HepG2 (cell line): ENCODE data around the gene RASGRP1. TPM values are rescaled to one million over a fixed set of nuclear protein-coding genes. Genes with fewer than 3 reads are reported as not detected.

Source experiments
- ATAC-seq: fragments of 200-7000 bp; cut with Tn5 transposase; 3 replicates; pipeline ENCODE4 v1.9.1; 2020; ENCODE audit warnings: mild to moderate bottlenecking, moderate library complexity
- BruUV-seq: library from RNA; stranded (reverse); fragments of 400-500 nt; replicated peaks from 2 replicates; lab custom pipeline; 2021; lab: Mats Ljungman, UMichigan
- CTCF ChIA-PET: fragments of 300-600 bp; formaldehyde crosslinking; extraction: SDS; loops from one replicate; lab custom pipeline; 2021; ENCODE audit warnings: low total read pairs, inconsistent platforms, low intra/inter-chr PET ratio; lab: Yijun Ruan, JAX
- POLR2A ChIA-PET: fragments of 350-600 bp; sonication (Branson Sonifier 250); formaldehyde crosslinking; loops from one replicate; lab custom pipeline; 2020; ENCODE audit warnings: antibody characterized with exemption, inconsistent platforms; lab: Yijun Ruan, JAX
- DNase-seq: peaks from one replicate; pipeline ENCODE4 v3.0.0-alpha.2; 2015; ENCODE audit warnings: low spot score
- FAIRE-seq: peaks from 3 replicates; lab custom pipeline; 2011; peaks lifted over from hg19 to GRCh38; lab: Jason Lieb, UNC
- H2AFZ ChIP-seq: one replicate; pipeline ENCODE4 v1.6.1; 2011; ENCODE audit warnings: low read length, inconsistent platforms
- H3K27ac ChIP-seq: fragments of 300-600 bp; 3 replicates; pipeline ENCODE4 v1.8.0; 2011; ENCODE audit warnings: mixed run types, mild to moderate bottlenecking, mixed read lengths, low read length, inconsistent platforms; ENCODE audit not compliant: insufficient read depth; ENCODE audit errors: extremely low read length
- H3K27me3 ChIP-seq, 2 experiments: fragments of 200-600 bp in 1 of 2; 2 replicates in 1 of 2; 3 replicates in 1 of 2; pipeline versions ENCODE4 v1.6.0 to v1.8.0; 2011; ENCODE audit warnings: low read length in 2 of 2, mild to moderate bottlenecking in 2 of 2, moderate library complexity in 2 of 2, inconsistent platforms in 1 of 2; ENCODE audit not compliant: insufficient read depth in 2 of 2, control insufficient read depth in 1 of 2
- H3K36me3 ChIP-seq, 2 experiments: fragments of 200-600 bp in 1 of 2; replicated peaks in 1 of 2; 2 replicates in 1 of 2; 3 replicates in 1 of 2; pipeline versions ENCODE4 v1.5.1 to v1.8.0; 2011; ENCODE audit warnings: low read length in 2 of 2, inconsistent platforms in 1 of 2; ENCODE audit not compliant: insufficient read depth in 2 of 2, control insufficient read depth in 1 of 2
- H3K4me1 ChIP-seq: 2 replicates; pipeline ENCODE4 v1.5.1; 2012; ENCODE audit warnings: low read length, inconsistent platforms; ENCODE audit not compliant: insufficient read depth
- H3K4me2 ChIP-seq: 2 replicates; pipeline ENCODE4 v1.6.0; 2011; ENCODE audit warnings: low read depth, low read length, inconsistent platforms
- H3K4me3 ChIP-seq, 3 experiments: fragments of 200-600 bp in 1 of 3; sonication (generic), shearing (Covaris generic) in 1 of 3; replicated peaks in 1 of 3; 2 replicates each; pipeline ENCODE4 v1.5.1; 2011 to 2016; ENCODE audit warnings: low read length in 3 of 3, inconsistent platforms in 2 of 3, low read depth in 2 of 3, mild to moderate bottlenecking in 2 of 3, control low read depth in 1 of 3, mixed read lengths in 1 of 3; ENCODE audit not compliant: insufficient read depth in 1 of 3
- H3K79me2 ChIP-seq: one replicate; pipeline ENCODE4 v1.6.1; 2011; ENCODE audit warnings: low read length, inconsistent platforms; ENCODE audit not compliant: insufficient read depth
- H3K9ac ChIP-seq: 2 replicates; pipeline ENCODE4 v1.6.0; 2011; ENCODE audit warnings: mild to moderate bottlenecking, low read depth, low read length, inconsistent platforms; ENCODE audit not compliant: insufficient read depth
- H3K9me3 ChIP-seq: 2 replicates; pipeline ENCODE4 v1.5.1; 2012; ENCODE audit warnings: mild to moderate bottlenecking, low read length
- H4K20me1 ChIP-seq: 2 replicates; pipeline ENCODE4 v1.6.0; 2011; ENCODE audit warnings: inconsistent platforms, mild to moderate bottlenecking, low read length, moderate library complexity; ENCODE audit not compliant: insufficient read depth
- CSRNP1 ChIP-seq: sonication (generic); formaldehyde crosslinking; IDR thresholded peaks from 2 replicates; pipeline ENCODE4 v1.8.1; 2023; ENCODE audit warnings: mild to moderate bottlenecking, missing genetic modification reagents
- MTERF4 ChIP-seq: sonication (generic); formaldehyde crosslinking; IDR thresholded peaks from 2 replicates; pipeline ENCODE4 v1.8.0; 2023; ENCODE audit warnings: mild to moderate bottlenecking, missing genetic modification reagents
- SMAD1 ChIP-seq: sonication (generic); formaldehyde crosslinking; IDR thresholded peaks from 2 replicates; pipeline ENCODE4 v1.4.0; 2020; ENCODE audit warnings: missing genetic modification reagents, low read depth, mild to moderate bottlenecking, borderline replicate concordance
- ZNF180 ChIP-seq: sonication (generic); formaldehyde crosslinking; IDR thresholded peaks from 2 replicates; pipeline ENCODE4 v1.4.0; 2020; ENCODE audit warnings: low read depth, missing genetic modification reagents, borderline replicate concordance
- ZNF232 ChIP-seq: sonication (generic); formaldehyde crosslinking; IDR thresholded peaks from 2 replicates; pipeline ENCODE4 v1.4.0; 2020; ENCODE audit warnings: missing genetic modification reagents, borderline replicate concordance
- ZNF629 ChIP-seq: sonication (generic); formaldehyde crosslinking; conservative IDR thresholded peaks from 2 replicates; pipeline ENCODE4 v1.5.0; 2020; ENCODE audit warnings: missing genetic modification reagents
- ZNF652 ChIP-seq: IDR thresholded peaks from 2 replicates; pipeline ENCODE4 v1.6.1; 2016; ENCODE audit warnings: low read depth, borderline replicate concordance
- ZNF800 ChIP-seq: sonication (generic); formaldehyde crosslinking; IDR thresholded peaks from 2 replicates; pipeline ENCODE4 v1.4.0; 2020; ENCODE audit warnings: missing genetic modification reagents
- WGBS: methylation state at CpG from one replicate; pipeline ENCODE4 v1.1.6; 2017; ENCODE audit warnings: low lambda C conversion rate; 5-methylcytosine and 5-hydroxymethylcytosine counted together
- in situ Hi-C: cut with HindIII; loops from 2 replicates; pipeline ENCODE4 v1.10.0; 2017; ENCODE audit warnings: low pct_unique_long_range_greater_than_20kb; ENCODE audit not compliant: extremely low pct_ligation_motif_present
- intact Hi-C: fragments of 100-400 bp; cut with micrococcal nuclease; formaldehyde crosslinking; loops from one replicate; pipeline ENCODE4 v1.10.0; 2022; ENCODE audit not compliant: unreplicated experiment
- polyA plus RNA-seq, 8 experiments: library from polyadenylated mRNA; depleted of rRNA in 3 of 8; stranded (reverse) in 7 of 8; unstranded in 1 of 8; fragments of >200 nt; fragmentation: Illumina TruSeq in 4 of 8; extraction: Trizol in 4 of 8; gene quantifications; 2 replicates each; pipeline versions ENCODE4 v1.2.1 to v1.2.3, GENCODE V29; 2011 to 2016; ENCODE audit warnings: low read depth in 4 of 8, missing spikeins in 1 of 8, mixed read lengths in 1 of 8; ENCODE audit not compliant: insufficient read depth in 1 of 8
- total RNA-seq, 5 experiments: library from RNA; depleted of rRNA; stranded (reverse); fragments of >200 nt; fragmentation: Illumina TruSeq; extraction: Trizol; gene quantifications; 2 replicates each; pipeline ENCODE4 v1.2.3, GENCODE V29; 2016; ENCODE audit warnings: low read depth in 1 of 5

The RASGRP1 gene
- total and polyA plus RNA-seq, 2 of the 13 experiments (the other 11 are each of a cell fraction or from before 2014, with no cell fraction given), result 0.07 TPM; not detected in 1

- TF ChIP-seq SMAD1 (CRISPR knock-in tag) (no peak), ZNF652 (CRISPR knock-in tag) (no peak), ZNF180 (CRISPR knock-in tag) (no peak), ZNF800 (CRISPR knock-in tag) (no peak)
These were observed 36.3 kb downstream of the RASGRP1 start (continued) for GRCh38 chr15:38528294-38528693.

GRCh38 chr15:38526158-38526557, 38.5 kb downstream of the RASGRP1 start:
- in situ Hi-C loops, result no loop called here
- Histone ChIP-seq H3K9ac (no peak overlapping the region), H4K20me1 (no peaks in the 10 kb centered on the region), H3K79me2 (no peaks in the 10 kb centered on the region), H3K4me1 (no peaks in the 10 kb centered on the region), H3K36me3 (no peaks in the 10 kb centered on the region), H2AFZ (no peak overlapping the region), H3K9me3 (no peaks in the 10 kb centered on the region), H3K4me3 (no peak overlapping the region), H3K27me3 (peaks cover 2 to 7% of the 10 kb centered on the region in 2 experiments; a peak in 2 of 5 replicates), H3K4me2 (no peak overlapping the region), H3K27ac (no peak overlapping the region)
- no peak for TF ChIP-seq ZNF232 (CRISPR knock-in tag)
- TF ChIP-seq ZNF629, result no peak
- no peak for TF ChIP-seq CSRNP1 (CRISPR knock-in tag)
- TF ChIP-seq MTERF4 (CRISPR knock-in tag), result no peak
- CTCF ChIA-PET, result no interaction called here
- no peak for DNase-seq
- POLR2A ChIA-PET, result no interaction called here
- no peak for ATAC-seq
- intact Hi-C loops, result no loop called here
- no peak for FAIRE-seq
- BruUV-seq, result no TSS peak
- 0% methylated on average over 2 of the region's 2 CpGs for WGBS
